ENCODE measurements around the gene RIC8A. TPM values are rescaled to one million over a fixed set of nuclear protein-coding genes. Genes with fewer than 3 reads are reported as not detected.

RIC8A gene
- total and polyA plus RNA-seq, 10 of the 15 experiments (the other 5 are each of a cell fraction or from before 2014, with no cell fraction given), result 10.4 to 157 (median 81.4) TPM

GRCh38 chr11:200224-201003 lies 7.1 kb upstream of the RIC8A start:
- Histone ChIP-seq H3K27me3 (replicated peaks in 1 of 2; ENCODE audit: control insufficient read depth in 2 of 2, insufficient read depth in 2 of 2, low read length in 1 of 2) (no peaks in the 10 kb centered on the region), H3K27ac (ENCODE audit: control insufficient read depth, insufficient read depth) (no peak overlapping the region), H3K36me3 (ENCODE audit: control insufficient read depth in 2 of 2, insufficient read depth in 2 of 2, low read length in 1 of 2) (peaks cover 3 to 16% of the 10 kb centered on the region in 2 experiments), H3K4me1 (ENCODE audit: control insufficient read depth, insufficient read depth, low read length) (peaks cover 2% of the 10 kb centered on the region), H3K9ac (ENCODE audit: control insufficient read depth, insufficient read depth, low read length) (no peak overlapping the region), H3K4me3 (no peak overlapping the region), H3K79me2 (ENCODE audit: control insufficient read depth, insufficient read depth, low read length) (peaks cover 8% of the 10 kb centered on the region), H4K20me1 (ENCODE audit: control insufficient read depth, insufficient read depth) (peaks cover 6% of the 10 kb centered on the region; the same call in 1 of the 2 replicates), H3K9me3 (replicated peaks; ENCODE audit: control insufficient read depth, insufficient read depth, low read length) (no peaks in the 10 kb centered on the region), H2AFZ (ENCODE audit: control insufficient read depth, low read depth, low read length) (no peak overlapping the region), H3K4me2 (ENCODE audit: control insufficient read depth, insufficient read depth) (no peak overlapping the region)
- FAIRE-seq, result no peak
- no peak for TF ChIP-seq MEF2A (IDR thresholded peaks at IDR 0.05; ENCODE audit: insufficient read depth, low read depth, low read length)
- peak; percentile 16; the same call in 1 of the 2 replicates for TF ChIP-seq POLR2AphosphoS5 (IDR thresholded peaks at IDR 0.05; ENCODE audit: low read length)
- peak; percentile 38; the same call in 1 of the 2 replicates for TF ChIP-seq POLR2A (IDR thresholded peaks at IDR 0.05; ENCODE audit: low read depth, low read length)
- peak; percentile 54; the same call in 1 of the 2 replicates for TF ChIP-seq POLR2AphosphoS2 (IDR thresholded peaks at IDR 0.05; ENCODE audit: low read depth, low read length)
- intact Hi-C loops (cut with micrococcal nuclease; ENCODE audit: unreplicated experiment) (loop anchor here (10.0 kb wide), 1 partner anchor 244 kb away; the partner anchor contains the start of gene ANO9), in situ Hi-C loops (cut with MboI) (loop anchor here (10.0 kb wide), 1 partner anchor 164 kb away; the partner anchor contains the start of gene B4GALNT4)
- ATAC-seq, result no peak
- ChIA-PET RAD21 (ENCODE audit: unreplicated experiment) (no interaction called here), POLR2A (no interaction called here), SMC1A (ENCODE audit: uncharacterized antibody, unreplicated experiment) (no interaction called here), CTCF (no interaction called here)
- DNase-seq (ENCODE audit: low read depth, low spot score), result no peak
- WGBS (ENCODE audit: insufficient coverage, insufficient replicate concordance, low lambda C conversion rate, missing lambda C conversion rate), result 96% methylated on average over 10 of the region's 13 CpGs
- no TSS peak for BruUV-seq (replicated peaks)

- peaks cover 4 to 21% of the 10 kb centered on the region in 2 experiments for H3K36me3 ChIP-seq (ENCODE audit: control insufficient read depth in 2 of 2, insufficient read depth in 2 of 2, low read length in 1 of 2)
- ChIA-PET POLR2A (no interaction called here), SMC1A (ENCODE audit: uncharacterized antibody, unreplicated experiment) (no interaction called here), RAD21 (ENCODE audit: unreplicated experiment) (no interaction called here), CTCF (no interaction called here)
- H3K27ac ChIP-seq (ENCODE audit: control insufficient read depth, insufficient read depth), result no peak overlapping the region
- peaks cover 24% of the 10 kb centered on the region for H3K79me2 ChIP-seq (ENCODE audit: control insufficient read depth, insufficient read depth, low read length)
- TF ChIP-seq BCL11A (IDR thresholded peaks at IDR 0.05; ENCODE audit: low read depth, low read length) (no peak), POLR2AphosphoS5 (IDR thresholded peaks at IDR 0.05; ENCODE audit: low read length) (peak; percentile 16; the same call in 1 of the 2 replicates)
- DNase-seq (ENCODE audit: low read depth, low spot score) (no peak), FAIRE-seq (no peak), ATAC-seq (no peak)
- H3K4me2 ChIP-seq (ENCODE audit: control insufficient read depth, insufficient read depth), result no peak overlapping the region
- H3K9ac ChIP-seq (ENCODE audit: control insufficient read depth, insufficient read depth, low read length), result no peak overlapping the region
- H4K20me1 ChIP-seq (ENCODE audit: control insufficient read depth, insufficient read depth), result peaks cover 11% of the 10 kb centered on the region
- no TSS peak for BruUV-seq (replicated peaks)
- intact Hi-C loops (cut with micrococcal nuclease; ENCODE audit: unreplicated experiment) (loop anchor here (10.0 kb wide), 1 partner anchor 243 kb away; the partner anchor contains the start of gene ANO9), in situ Hi-C loops (cut with MboI) (loop anchor here (10.0 kb wide), 1 partner anchor 163 kb away; the partner anchor contains the start of gene B4GALNT4)
- no peak overlapping the region for H3K4me3 ChIP-seq
- 72% methylated on average over 15 of the region's 15 CpGs for WGBS (ENCODE audit: insufficient coverage, insufficient replicate concordance, low lambda C conversion rate, missing lambda C conversion rate)
- no peaks in the 10 kb centered on the region for H3K9me3 ChIP-seq (replicated peaks; ENCODE audit: control insufficient read depth, insufficient read depth, low read length)
- H3K4me1 ChIP-seq (ENCODE audit: control insufficient read depth, insufficient read depth, low read length), result peaks cover 12% of the 10 kb centered on the region
- no peaks in the 10 kb centered on the region for H3K27me3 ChIP-seq (replicated peaks in 1 of 2; ENCODE audit: control insufficient read depth in 2 of 2, insufficient read depth in 2 of 2, low read length in 1 of 2)
- H2AFZ ChIP-seq (ENCODE audit: control insufficient read depth, low read depth, low read length), result no peak overlapping the region
Measured at GRCh38 chr11:201966-202365, 5.5 kb upstream of the RIC8A start.
